Breast epithelium (tissue), 4 donors: Measurements from ENCODE around the gene ARHGAP44. TPM values are rescaled to one million over a fixed set of nuclear protein-coding genes. Genes with fewer than 3 reads are reported as not detected.

ENCODE experiments used
- DNase-seq, 2 donors: peaks; one replicate each; pipeline ENCODE4 v3.0.0-alpha.2; 2019; ENCODE audit warnings: low spot score in 2 of 2
- H3K27ac ChIP-seq, 2 donors: fragments of 200-600 bp; sonication (generic) in 1 of 2; one replicate each; pipeline ENCODE4 v1.5.1; 2016 to 2019; ENCODE audit warnings: mild to moderate bottlenecking in 1 of 2
- H3K27me3 ChIP-seq, 2 donors: fragments of 200-600 bp; sonication (generic) in 1 of 2; one replicate each; pipeline versions ENCODE4 v1.5.1 to v1.6.0; 2017 to 2019; ENCODE audit warnings: control low read depth in 1 of 2, mild to moderate bottlenecking in 1 of 2
- H3K36me3 ChIP-seq: fragments of 200-600 bp; one replicate; pipeline ENCODE4 v1.5.1; 2019
- H3K4me1 ChIP-seq, 2 donors: fragments of 200-600 bp; sonication (generic); one replicate each; pipeline ENCODE4 v1.5.1; 2016 to 2019; ENCODE audit warnings: control low read depth in 1 of 2
- H3K4me3 ChIP-seq, 3 donors: fragments of 200-600 bp; sonication (generic); 1 replicate in 2 of 3; 2 replicates in 1 of 3; pipeline ENCODE4 v1.5.1; 2016 to 2019; ENCODE audit warnings: mild to moderate bottlenecking in 3 of 3, moderate library complexity in 2 of 3
- H3K9me3 ChIP-seq, 2 donors: fragments of 200-600 bp; sonication (generic) in 1 of 2; one replicate each; pipeline ENCODE4 v1.5.1; 2016 to 2019; ENCODE audit warnings: control low read depth in 1 of 2
- CTCF ChIP-seq, 3 donors: fragments of 450-650 bp; IDR thresholded peaks; one replicate each; pipeline ENCODE4 v1.5.1; 2016 to 2017; ENCODE audit warnings: antibody characterized with exemption in 3 of 3, mild to moderate bottlenecking in 3 of 3, moderate library complexity in 3 of 3
- POLR2A ChIP-seq: fragments of 450-650 bp; IDR thresholded peaks from one replicate; pipeline ENCODE4 v1.6.1; 2016; ENCODE audit warnings: antibody characterized with exemption, mild to moderate bottlenecking, moderate library complexity
- POLR2AphosphoS5 ChIP-seq, 3 donors: sonication (generic); formaldehyde crosslinking; IDR thresholded peaks; one replicate each; pipeline ENCODE4 v1.6.1; 2017; ENCODE audit warnings: antibody characterized with exemption in 3 of 3
- intact Hi-C: fragments of 100-400 bp; cut with DNase I; formaldehyde crosslinking; loops from one replicate; pipeline ENCODE4 v1.15.1; 2023; ENCODE audit warnings: low total_unique reads
- total RNA-seq, 3 donors: library from RNA; depleted of rRNA; stranded (reverse); fragments of >200 nt; gene quantifications; one replicate each; pipeline ENCODE4 v1.1.0, GENCODE V29; 2016

Gene ARHGAP44
- total RNA-seq, 3 donors from 2014 or later, result 2.4 to 13.0 (median 4.9) TPM

- no peak for TF ChIP-seq CTCF (IDR thresholded peaks at IDR 0.05)
- TF ChIP-seq POLR2AphosphoS5 (IDR thresholded peaks at IDR 0.05), result no peak
- TF ChIP-seq POLR2A, result no peak
- Histone ChIP-seq H3K4me3 (no peak overlapping the region), H3K4me1 (no peaks in the 10 kb centered on the region), H3K27me3 (no peaks in the 10 kb centered on the region), H3K27ac (no peak overlapping the region), H3K9me3 (no peaks in the 10 kb centered on the region), H3K36me3 (no peaks in the 10 kb centered on the region)
- intact Hi-C loops, result loop anchor here (10.0 kb wide), 1 partner anchor 1114 kb away; no protein-coding TSS in a partner anchor
- no peak for DNase-seq
Measured at GRCh38 chr17:12839042-12839441, 49.7 kb downstream of the ARHGAP44 start.

- H3K4me1 ChIP-seq, result no peaks in the 10 kb centered on the region
- DNase-seq, result no peak
- H3K27me3 ChIP-seq, result no peaks in the 10 kb centered on the region
- TF ChIP-seq POLR2A, result no peak
- TF ChIP-seq POLR2AphosphoS5 (IDR thresholded peaks at IDR 0.05), result no peak
- no peak for TF ChIP-seq CTCF (IDR thresholded peaks at IDR 0.05)
- no peaks in the 10 kb centered on the region for H3K36me3 ChIP-seq
- intact Hi-C loops, result no loop called here
- no peak overlapping the region for H3K4me3 ChIP-seq
- no peaks in the 10 kb centered on the region for H3K9me3 ChIP-seq
- H3K27ac ChIP-seq, result no peak overlapping the region
Measured at GRCh38 chr17:12842936-12843335, 53.6 kb downstream of the ARHGAP44 start.

GRCh38 chr17:12850996-12851395 lies 61.7 kb downstream of the ARHGAP44 start:
- H3K27ac ChIP-seq, result no peak overlapping the region
- H3K9me3 ChIP-seq, result no peaks in the 10 kb centered on the region
- no peak overlapping the region for H3K4me3 ChIP-seq
- DNase-seq, result no peak
- no peaks in the 10 kb centered on the region for H3K36me3 ChIP-seq
- no peaks in the 10 kb centered on the region for H3K27me3 ChIP-seq
- intact Hi-C loops, result no loop called here
- no peaks in the 10 kb centered on the region for H3K4me1 ChIP-seq
- TF ChIP-seq CTCF (IDR thresholded peaks at IDR 0.05), result no peak
- no peak for TF ChIP-seq POLR2A
- no peak for TF ChIP-seq POLR2AphosphoS5 (IDR thresholded peaks at IDR 0.05)

GRCh38 chr17:12851901-12852435 lies 62.7 kb downstream of the ARHGAP44 start:
- no peak for DNase-seq
- intact Hi-C loops, result no loop called here
- no peaks in the 10 kb centered on the region for H3K4me1 ChIP-seq
- H3K27ac ChIP-seq, result no peak overlapping the region
- H3K9me3 ChIP-seq, result no peaks in the 10 kb centered on the region
- TF ChIP-seq POLR2A (no peak), POLR2AphosphoS5 (IDR thresholded peaks at IDR 0.05) (no peak), CTCF (IDR thresholded peaks at IDR 0.05) (no peak)
- H3K4me3 ChIP-seq, result no peak overlapping the region
- H3K36me3 ChIP-seq, result no peaks in the 10 kb centered on the region
- no peaks in the 10 kb centered on the region for H3K27me3 ChIP-seq

GRCh38 chr17:12853921-12854320 lies 64.6 kb downstream of the ARHGAP44 start:
- Histone ChIP-seq H3K36me3 (no peaks in the 10 kb centered on the region), H3K27ac (no peak overlapping the region), H3K9me3 (no peaks in the 10 kb centered on the region), H3K4me3 (no peak overlapping the region), H3K4me1 (no peaks in the 10 kb centered on the region), H3K27me3 (no peaks in the 10 kb centered on the region)
- no peak for TF ChIP-seq CTCF (IDR thresholded peaks at IDR 0.05)
- TF ChIP-seq POLR2AphosphoS5 (IDR thresholded peaks at IDR 0.05), result no peak
- TF ChIP-seq POLR2A, result no peak
- intact Hi-C loops, result no loop called here
- DNase-seq, result no peak
